Midbrain (tissue), 1 donor: ENCODE data around the gene IGLON5.

ENCODE experiments used
- DNase-seq: peaks from one replicate; lab custom pipeline; 2025; lab: John Stamatoyannopoulos, UW

IGLON5 gene

DNA sequence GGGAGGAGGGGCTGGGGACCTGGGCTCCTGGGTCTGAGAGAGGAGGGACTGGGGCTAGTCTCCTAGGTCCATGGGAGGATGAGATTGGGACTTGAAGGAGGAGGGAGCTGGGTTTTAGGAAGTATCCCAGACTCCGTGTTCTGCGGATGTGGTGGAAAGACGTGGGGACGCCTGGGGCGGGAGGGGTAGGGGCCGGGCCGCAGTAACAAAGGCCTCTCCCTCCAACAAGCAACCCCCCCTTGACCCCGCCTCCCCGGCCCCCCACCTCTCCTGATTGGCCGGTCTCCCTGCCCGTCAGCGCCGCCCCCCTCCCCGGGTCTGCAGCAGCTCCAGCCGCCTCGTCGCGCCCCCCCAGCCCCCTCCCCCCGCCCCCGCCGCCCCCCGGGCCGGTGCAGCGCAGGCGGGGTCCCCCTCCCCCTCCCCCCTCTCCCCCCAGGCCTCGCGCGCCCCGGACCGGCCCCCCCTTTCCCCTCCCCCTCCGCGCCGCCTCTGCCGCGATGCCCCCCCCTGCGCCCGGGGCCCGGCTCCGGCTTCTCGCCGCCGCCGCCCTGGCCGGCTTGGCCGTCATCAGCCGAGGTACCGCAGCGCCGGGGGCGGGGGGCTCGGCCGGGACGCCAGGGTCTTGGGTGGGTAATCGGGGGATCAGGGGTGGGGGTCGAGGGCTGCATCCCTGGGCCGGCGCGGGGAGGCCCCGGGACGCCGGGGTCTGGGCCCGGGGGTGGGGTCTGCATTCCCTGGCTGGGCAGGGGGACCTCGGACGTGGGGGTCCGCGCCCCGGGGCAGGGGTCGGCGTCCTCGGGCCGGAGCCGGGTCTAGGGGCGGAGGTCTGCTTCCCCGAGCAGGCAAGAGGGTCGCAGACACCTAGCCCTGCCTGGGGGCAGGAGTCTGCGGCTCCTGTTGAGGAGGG, at the start of gene IGLON5:
Gene IGLON5 (plus strand): TSS at position 294 of the 907 bp plus-strand sequence. CDS start 204 bp downstream, at position 498.
- DNase-seq = no peak

DNA sequence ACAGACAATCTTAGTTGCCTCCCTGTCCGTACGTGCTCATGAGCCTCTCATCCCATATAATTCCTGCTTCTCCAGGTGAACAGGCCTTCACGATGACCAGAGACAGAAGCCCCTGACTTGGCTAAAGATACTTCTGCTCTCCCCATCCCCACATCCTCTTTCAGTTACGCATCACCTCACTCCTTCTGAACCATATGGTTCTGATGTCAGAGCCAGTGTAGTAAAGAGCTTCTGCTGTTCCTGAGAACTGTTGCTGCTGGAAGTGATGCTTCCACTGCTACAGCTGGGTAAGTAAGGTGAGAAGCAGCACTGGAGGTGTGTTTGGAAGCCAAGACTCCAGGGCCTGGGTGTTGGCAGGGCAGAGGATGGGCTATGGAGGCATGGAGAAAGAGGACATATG, 47.6 kb upstream of the IGLON5 start:
- DNase-seq = no peak

DNA sequence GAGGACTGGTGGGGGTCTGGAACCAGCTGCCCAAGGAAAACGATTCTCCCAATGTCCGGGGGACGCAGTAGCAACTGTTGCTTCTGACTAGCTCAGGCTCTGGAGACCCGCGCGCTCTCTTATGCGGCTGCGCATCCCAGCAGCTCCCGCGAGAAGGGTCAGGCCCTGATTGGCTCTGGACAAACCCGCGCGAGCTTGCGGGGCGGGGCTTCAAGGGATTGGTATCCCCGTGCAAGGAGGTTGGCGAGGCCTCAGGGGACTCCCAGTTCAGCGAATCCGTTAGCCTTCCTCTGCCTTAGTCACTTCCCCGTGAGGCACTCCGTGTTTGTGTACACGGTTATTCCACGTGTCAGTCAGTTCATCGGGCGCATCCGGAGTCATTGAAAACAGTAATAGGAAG, 40.4 kb upstream of the IGLON5 start:
- DNase-seq = no peak

DNA sequence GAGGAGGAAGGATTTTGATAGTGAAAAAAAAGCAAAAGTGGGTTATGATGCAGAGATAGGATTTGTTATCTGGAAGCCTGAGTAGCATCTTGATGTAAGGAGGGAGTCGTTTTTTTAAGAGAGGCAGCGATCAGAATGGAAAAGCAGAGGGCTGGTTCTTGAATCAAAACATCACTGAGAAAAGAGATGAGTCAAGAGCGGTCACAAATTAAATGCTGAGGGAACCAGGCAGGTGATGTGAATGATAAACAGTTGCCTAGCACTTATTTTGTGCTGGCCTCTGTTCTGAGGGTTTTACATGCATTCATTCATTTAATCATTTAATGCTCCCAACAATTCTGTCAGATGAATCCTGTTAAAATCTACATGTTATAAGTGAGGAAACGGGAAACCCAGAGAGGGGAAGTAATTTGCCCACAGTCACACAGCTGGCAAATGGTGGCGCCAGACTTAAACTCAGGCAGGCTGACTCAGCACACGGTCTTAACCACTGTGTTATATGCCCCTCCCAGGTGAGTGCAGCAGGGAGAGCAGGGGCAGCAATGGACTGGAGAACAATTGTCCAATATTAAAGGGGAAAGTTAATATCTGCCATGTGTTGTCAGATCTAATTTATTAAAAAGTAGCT, 39.1 kb upstream of the IGLON5 start:
- DNase-seq = no peak

DNA sequence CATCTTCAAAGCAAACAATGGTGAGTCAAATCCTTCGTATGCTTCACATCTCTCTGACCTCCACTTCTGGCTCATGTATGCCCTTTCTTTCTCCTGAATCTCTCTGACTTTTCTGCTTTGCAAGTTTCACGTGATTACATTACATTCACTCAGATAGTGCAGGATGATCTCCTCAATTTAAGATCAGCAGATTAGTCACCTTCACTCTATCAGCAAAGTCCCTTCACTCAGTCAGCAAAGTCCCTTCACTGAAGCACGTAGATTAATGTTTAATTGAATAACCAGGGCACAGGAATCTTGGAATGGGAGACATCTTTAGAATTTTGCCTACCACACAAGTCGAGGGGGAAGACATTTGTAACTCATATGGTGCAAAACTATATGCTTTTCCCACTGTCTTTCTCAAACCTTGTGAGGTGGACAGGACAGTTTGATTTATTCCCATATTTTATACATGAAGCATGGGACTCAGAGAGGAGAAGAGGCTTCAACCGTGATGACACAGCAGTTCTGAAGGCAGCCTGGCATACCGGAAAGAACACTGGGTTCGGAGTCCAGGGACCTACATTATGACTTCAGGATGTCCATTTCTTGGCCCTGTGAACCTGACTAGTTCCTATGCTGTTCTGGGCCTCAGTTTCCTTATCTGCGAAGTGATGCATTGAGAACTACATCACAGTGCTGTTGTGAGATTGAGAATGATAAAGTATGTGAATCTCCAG, 37.2 kb upstream of the IGLON5 start:
- no peak for DNase-seq

DNA sequence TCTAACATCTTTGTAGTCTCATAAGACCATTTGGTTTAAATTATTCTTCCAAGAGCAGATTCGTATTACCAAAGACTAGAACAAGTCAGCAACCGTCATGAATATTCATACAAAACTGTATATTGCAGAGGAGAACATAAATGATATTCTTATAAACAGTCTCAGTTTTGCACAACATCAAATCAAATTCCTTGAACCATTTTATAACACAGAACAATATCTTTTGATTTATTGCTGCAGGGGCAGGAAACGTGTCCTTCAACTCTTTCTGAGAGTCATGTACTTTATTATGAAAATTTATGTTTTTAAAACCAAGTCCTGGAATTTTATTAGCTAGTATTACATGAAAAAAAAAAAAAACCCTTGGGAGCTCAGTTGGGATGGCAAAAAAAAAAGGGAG, 34.3 kb upstream of the IGLON5 start:
- DNase-seq = no peak

DNA sequence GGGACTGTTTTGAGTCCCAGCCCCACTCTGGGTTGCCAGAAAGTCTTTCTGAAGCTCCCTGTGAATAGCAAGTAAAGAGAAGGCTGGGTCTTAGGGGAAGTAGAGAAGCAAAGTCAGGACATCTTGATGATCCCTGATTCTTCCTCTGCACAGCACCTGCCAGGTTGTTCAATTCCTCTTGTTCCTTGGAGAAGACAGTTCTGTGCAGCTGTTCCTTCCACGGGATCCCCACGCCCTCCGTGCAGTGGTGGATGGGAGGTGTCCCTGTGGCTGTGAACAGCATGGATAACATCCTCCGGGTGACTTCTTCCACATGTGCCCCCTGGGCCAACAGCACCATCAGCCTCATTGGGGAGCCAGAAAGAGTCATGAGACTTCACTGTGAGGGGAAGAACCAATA, 29.1 kb upstream of the IGLON5 start:
- no peak for DNase-seq

DNA sequence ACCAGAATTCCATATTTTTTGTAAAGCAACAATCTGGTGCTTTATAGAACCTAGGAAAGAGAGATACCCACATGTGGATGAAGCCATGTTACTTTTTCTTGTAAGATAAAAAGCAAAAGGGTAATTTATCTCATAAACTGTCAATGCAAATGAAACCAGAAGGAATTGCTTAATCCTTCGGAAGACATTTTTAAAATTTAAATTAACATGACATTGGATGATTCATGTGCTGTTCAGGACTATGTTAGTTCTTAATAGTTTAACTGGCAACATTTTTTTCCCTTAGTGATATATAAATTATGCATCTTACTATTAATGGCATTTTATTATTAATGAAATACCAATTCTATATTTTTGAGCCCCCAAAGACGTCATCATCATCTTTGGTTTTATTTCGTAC, 25.8 kb upstream of the IGLON5 start:
- DNase-seq = no peak

DNA sequence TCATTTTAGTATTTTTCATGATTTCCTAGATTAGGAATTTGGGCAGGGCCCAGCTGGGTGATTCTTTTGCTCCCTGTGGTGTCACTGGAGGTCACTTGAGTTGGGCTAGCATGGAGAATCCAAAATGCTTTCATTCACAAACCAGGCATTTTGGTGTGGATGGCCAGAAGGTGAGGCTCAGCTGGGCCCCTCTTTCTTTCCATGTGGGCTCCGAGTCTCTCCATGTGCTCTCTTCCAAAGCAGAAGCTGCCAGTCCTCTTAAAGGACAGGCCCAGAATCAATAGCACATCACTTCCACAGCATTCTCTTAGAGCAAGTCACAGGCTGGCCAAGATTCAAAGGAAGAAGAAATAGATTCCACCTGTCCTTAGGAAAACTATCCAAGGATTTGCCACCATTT, 21.8 kb upstream of the IGLON5 start:
- no peak for DNase-seq

DNA sequence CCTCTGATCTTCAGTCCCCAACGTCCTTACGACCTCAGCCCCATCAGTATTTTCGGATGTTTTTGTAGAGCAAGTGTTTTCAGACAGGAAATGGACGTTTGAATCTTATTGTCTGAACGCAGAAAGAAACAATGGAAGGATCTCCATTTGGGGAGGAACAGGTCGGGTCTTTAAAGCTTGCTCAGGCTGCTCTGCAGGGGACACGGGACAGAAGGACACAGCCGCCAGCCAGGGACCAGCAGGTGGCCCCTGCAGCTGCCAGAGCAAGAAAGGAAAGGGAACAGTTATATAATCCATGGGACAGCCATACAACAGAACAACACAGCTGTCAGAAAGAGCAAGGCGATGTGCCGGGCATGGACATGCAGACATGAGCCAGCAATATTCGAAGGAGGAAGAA, 18.5 kb upstream of the IGLON5 start:
- DNase-seq = peak; percentile 18

DNA sequence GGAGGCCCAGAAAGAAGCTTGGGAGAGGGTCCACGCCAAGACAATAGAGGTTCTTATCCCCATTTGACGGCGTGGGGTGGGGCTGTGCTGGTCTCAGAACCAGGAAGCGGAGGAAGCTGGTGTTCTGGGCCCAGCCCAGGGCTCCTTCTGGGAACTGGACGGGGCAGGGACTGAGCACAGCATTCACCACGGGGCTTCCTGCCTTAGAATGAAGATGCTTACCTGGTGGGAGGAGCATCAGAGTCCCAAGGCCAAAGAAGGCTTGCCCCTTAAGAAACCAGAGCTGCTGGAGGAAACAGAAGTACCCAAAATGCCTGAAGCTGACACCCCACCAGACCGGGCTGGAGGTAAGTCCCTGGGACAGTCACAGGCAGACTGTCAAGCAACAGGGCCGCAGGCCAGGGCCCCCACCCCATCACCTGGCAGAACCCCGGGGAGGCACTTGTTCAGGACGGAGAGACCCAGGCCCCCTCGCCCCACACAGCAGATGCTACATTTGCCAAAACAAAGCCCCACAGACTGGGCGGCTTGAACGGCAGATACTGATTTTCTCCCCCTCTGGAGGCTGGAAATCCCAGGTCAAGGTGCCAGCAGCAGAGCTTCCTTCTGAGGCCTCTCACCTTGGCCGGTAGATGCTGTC, 17.8 kb upstream of the IGLON5 start:
- DNase-seq = no peak

DNA sequence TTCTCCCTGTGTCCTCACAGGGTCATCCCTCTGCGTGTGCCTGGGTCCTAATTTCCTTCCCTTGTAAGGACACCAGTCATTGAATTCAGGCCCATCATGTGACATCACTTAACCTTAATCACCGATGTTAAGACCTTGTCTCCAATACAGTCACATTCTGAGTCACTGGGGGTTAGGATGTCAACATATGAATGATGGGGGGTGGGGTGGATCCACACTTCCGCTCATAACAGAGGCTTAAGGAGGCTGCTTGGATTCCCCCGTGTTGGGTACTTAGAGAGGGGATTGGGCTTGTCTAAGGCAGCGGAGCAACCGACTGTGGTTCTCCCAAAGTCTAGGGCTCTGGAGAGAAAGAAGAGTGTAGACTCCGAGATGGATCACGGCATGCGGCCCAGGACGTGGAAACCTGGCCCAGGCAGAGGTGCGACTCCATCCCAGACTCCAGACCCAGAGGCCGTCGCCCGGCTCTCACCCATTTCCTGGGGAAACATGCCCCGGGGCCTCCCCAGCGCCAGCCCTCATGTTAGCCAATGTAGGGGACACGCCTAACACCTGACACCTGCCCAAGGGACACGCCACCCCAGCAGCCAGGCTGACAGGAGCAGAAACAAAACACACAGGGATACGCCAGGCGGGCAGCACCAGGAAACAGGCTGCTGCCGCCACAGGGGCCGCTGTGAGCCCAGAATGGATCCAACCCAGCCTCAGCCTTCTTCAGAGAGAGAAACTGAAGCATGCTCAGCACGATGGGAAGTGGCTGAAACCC, 17.1 kb upstream of the IGLON5 start:
- no peak for DNase-seq

DNA sequence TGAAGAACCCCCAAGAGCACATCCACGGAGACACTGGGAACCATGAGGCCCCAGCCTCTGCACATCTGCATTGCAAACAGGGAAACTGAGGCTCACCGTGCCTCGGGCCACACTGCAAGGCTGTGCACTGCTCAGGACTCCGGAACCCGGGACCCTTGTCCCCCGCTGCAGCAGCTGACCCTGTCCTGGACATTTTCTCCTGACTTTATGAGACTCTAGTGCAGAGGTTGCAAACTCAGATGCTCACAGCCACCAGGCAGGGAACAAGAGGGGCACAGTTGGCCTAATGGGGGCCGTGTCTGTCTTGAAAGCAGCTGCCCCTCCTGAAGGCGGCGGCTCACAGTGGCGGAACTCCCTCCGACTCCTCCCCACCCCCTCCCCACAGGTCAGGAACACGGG, 16.5 kb upstream of the IGLON5 start:
- DNase-seq = no peak

DNA sequence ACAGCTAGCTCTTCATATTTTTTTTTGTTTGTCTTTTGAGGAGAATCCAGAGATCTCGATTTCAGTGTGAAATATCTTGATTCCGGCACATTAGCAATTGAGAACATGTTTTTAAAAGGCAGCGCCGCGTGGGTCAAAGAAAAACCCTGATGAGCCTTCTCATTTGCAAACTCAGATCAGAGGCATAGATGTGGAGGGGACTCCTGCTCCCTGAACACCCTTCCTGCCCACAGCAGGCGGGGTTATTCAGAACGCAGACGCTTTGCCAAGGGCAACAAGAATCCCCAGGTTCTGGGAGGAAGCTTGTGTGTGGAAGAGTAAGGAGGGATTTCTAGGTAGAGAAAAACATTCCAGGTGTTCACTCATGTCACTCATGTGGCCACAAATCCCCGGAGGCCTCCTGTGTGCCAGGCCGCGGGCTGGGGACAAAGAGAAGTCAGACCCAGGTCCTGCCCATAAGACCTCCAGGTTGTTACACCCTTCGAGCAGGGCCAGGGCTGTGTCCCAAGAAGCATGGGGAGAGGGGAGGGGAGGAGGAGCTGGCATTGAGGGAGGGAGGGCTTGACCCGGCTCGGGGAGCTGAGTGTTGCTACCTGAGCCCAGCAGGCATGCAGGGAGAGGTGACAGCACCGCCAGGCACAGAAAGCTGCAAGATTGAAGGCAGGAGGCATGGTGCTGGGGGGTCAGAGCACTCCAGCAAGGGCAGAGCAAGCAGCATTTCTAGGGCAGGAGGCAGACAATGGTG, 15.9 kb upstream of the IGLON5 start:
- DNase-seq = no peak

DNA sequence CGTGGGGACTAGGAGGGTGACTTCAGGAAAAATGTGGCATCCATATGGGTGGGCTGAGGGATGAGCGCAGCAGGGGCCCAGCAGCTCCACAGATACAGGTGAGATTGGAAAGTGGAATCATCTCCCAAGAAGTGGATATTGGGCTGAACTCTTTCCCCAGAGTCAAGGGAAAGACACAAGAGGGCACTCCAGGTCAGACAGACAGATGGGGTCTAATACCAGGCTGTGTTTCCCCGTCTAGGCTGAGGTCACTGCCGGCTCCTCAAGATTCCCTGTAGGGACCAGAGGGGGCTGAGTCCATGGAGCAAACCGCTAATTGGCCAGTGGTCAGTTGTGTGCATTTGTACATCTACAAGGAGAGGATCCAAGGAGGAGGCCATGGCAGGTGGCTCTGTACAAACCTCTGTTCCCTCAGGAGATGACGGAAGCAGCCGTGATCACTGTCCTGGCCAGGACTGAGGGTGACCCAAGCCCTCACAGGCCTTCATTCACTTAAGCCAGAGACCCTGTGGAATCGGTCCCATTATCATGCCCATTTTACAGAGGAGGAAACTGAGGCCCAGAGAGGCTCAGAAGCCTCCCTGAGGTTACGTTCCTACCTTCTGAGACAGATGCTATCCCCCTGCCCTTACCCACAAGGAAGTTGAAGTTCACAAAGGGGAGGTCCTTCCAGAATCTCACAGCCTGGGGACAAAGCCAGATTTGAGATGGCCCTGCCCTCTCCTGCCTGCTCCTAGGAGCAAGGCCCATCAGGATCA, 14.9 kb upstream of the IGLON5 start:
- DNase-seq = no peak

DNA sequence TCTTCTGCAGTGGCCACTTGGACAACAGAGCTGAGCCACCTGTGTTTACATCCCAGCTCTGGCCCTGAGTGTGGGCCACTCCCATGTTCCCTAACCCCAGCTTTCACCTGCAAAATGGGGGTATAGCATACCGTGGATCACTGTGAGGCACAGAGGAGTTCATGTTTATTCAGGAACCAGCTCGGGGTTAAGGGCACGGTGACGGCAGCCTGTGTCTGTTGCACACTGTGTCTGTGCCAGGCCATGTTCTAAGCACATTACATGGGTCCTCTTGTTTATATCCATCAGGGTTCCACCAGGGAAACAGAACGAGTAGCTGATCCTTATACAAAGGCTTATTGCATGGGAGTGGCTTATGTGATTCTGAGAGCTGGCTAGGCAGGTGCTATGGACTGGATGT, 14.0 kb upstream of the IGLON5 start:
- DNase-seq = no peak

DNA sequence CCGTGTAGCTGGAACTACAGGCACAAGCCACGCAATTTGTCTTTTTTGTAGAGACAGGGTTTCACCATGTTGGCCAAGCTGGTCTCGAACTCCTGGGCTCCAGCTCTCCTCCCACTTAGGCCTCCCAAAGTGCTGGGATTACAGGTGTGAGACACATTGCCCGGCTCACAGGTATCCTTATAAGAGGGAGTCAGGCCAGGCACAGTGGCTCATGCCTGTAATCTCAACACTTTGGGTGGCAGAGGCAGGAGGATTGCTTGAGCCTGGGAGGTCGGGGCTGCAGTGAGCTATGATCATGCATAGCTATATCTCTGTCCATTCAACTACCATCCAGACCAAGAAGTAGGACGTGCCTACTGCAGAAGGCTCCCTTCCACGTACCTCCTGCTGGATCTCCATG, 10.2 kb upstream of the IGLON5 start:
- no peak for DNase-seq

DNA sequence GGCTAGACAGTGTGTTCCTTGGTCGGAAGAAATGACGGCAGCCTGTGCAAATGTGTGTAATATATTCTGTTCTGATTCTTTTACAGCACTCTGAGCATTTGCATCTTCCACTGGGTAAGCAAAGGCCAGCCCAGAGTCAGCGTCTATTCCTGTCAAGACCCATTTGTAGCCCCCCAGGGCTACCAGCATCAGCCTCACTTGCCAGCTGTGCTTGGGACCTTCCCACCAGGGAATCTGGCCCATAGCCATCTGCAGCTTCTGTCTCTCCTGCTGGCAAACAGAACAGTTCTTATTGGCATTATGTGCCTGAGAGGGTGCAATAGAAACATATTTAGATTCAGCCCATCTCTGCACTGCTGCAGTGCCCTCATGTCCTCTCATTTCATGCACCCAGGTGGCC, 6.0 kb upstream of the IGLON5 start:
- DNase-seq = no peak

DNA sequence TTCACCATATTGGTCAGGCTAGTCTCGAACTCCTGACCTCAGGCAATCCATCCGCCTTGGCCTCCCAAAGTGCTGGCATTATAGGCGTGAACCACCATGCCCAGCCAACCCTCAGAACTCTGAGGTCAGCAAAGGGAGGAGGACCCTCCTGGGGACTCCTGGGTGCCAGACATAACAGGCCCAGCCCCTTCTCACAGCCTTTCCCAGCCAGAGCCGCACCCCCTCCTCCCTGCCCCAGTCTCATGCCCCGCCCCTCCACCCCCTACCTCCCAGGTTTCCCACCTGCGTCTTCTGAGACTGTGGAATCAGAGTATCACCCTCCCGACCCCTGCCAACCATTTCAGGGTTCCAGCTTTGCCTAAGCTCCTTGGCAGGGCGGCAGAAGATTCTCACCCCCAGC, 5.2 kb downstream of the IGLON5 start:
- no peak for DNase-seq

DNA sequence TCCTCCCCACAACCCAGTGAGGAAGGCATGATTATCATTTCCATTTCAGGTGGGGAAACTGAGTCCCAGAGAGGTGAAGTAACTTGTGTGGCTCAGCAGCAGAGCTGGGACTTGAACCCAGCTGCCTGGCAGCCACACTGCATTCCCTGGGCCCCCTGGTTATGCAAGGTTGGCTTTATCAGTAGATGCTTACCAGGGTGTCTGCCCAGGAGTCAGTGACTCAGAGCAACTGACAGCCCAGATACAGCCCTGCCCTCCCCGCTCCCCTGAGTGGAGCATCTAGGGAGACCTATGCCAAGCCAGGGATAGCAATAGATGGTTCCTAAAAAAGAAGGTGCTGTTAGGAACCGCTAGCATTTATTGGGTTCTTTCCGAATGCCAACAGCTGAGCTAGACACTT, 5.9 kb downstream of the IGLON5 start:
- no peak for DNase-seq
